ENCODE results near the gene LIN52. TPM values are rescaled to one million over a fixed set of nuclear protein-coding genes. Genes with fewer than 3 reads are reported as not detected.
A peak's percentile ranks its signal among the peaks of the same experiment; 100 is the strongest.

The LIN52 gene
- total RNA-seq, 1 donor from 2014 or later = 13.4 TPM

GRCh38 chr14:74065746-74066575 is 18.8 kb upstream of the LIN52 start:
- no peak for DNase-seq (ENCODE audit: low spot score, unreplicated experiment)
- TF ChIP-seq CTCF (IDR thresholded peaks at IDR 0.05; ENCODE audit: unreplicated experiment) = no peak
- Mint-ChIP-seq H3K27ac (no peak overlapping the region), H3K4me3 (ENCODE audit: low read depth) (no peak overlapping the region), H3K4me1 (ENCODE audit: low read depth) (peaks cover 7% of the 10 kb centered on the region), H3K27me3 (no peaks in the 10 kb centered on the region), H3K36me3 (ENCODE audit: insufficient read depth) (peaks cover 22% of the 10 kb centered on the region), H3K9me3 (ENCODE audit: low read depth) (no peaks in the 10 kb centered on the region)

DNA sequence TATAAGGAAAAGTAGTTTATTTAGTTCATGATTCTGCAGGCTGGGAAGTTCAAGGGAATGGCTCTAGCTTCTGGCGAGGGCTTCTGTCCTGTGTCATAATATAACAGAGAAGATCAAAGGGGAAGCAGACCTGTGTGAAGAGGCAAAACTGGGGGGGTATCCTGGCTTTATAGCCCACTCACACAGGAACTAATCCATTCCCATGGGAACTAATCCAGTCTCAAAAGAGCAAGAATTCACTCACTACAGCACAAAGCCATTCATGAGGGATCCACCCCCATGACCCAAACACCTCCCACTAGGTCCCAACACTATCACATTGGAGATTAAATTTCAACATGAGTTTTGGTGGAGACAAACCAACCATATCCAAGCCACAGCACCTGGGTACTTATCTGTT is 7.4 kb upstream of the LIN52 start:
- no peaks in the 10 kb centered on the region for H3K9me3 Mint-ChIP-seq (ENCODE audit: low read depth)
- H3K36me3 Mint-ChIP-seq (ENCODE audit: insufficient read depth) = peaks cover 2% of the 10 kb centered on the region
- no peak for DNase-seq (ENCODE audit: low spot score, unreplicated experiment)
- H3K4me3 Mint-ChIP-seq (ENCODE audit: low read depth) = no peak overlapping the region
- peak overlapping the region; percentile 49 for H3K27ac Mint-ChIP-seq
- no peaks in the 10 kb centered on the region for H3K27me3 Mint-ChIP-seq
- peaks cover 8% of the 10 kb centered on the region for H3K4me1 Mint-ChIP-seq (ENCODE audit: low read depth)
- no peak for TF ChIP-seq CTCF (IDR thresholded peaks at IDR 0.05; ENCODE audit: unreplicated experiment)

DNA sequence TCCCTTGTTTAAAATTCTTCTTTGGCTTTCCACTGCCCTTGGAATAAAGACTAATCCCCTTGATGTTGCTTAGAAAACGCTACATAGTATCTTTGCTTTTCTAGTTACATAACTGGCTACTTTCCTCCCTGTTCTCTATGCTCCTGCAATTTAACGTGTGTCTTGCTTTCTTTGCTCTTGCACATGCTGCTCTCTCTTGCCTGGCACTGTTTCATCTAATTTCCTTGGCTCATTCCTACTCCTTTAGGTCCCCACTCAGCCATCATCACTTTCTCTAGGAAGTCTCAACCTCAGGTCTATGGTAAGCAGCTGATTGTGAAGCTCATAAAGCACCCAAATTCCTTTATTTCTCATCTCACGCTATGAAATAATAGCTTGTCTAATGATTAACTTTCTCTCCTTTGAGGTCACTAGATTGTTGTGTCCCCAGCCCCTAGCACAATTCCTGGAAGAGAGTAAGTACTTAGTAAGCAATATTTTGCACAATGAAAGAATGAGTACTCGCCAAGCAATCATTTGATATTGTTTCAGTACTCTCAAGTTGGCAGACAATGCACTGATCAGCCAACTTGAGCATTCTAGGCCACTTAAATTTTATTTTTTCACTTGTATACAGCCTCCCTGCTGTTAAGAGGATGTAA is 3.8 kb upstream of the LIN52 start:
- TF ChIP-seq CTCF (IDR thresholded peaks at IDR 0.05; ENCODE audit: unreplicated experiment) = no peak
- Mint-ChIP-seq H3K9me3 (ENCODE audit: low read depth) (no peaks in the 10 kb centered on the region), H3K27me3 (no peaks in the 10 kb centered on the region), H3K4me3 (ENCODE audit: low read depth) (no peak overlapping the region), H3K4me1 (ENCODE audit: low read depth) (peaks cover 22% of the 10 kb centered on the region), H3K27ac (peak overlapping the region; percentile 79), H3K36me3 (ENCODE audit: insufficient read depth) (no peaks in the 10 kb centered on the region)
- no peak for DNase-seq (ENCODE audit: low spot score, unreplicated experiment)

GRCh38 chr14:74081491-74081890 is 3.3 kb upstream of the LIN52 start:
- no peak for DNase-seq (ENCODE audit: low spot score, unreplicated experiment)
- no peaks in the 10 kb centered on the region for H3K36me3 Mint-ChIP-seq (ENCODE audit: insufficient read depth)
- H3K4me1 Mint-ChIP-seq (ENCODE audit: low read depth) = peaks cover 23% of the 10 kb centered on the region
- H3K9me3 Mint-ChIP-seq (ENCODE audit: low read depth) = no peaks in the 10 kb centered on the region
- H3K4me3 Mint-ChIP-seq (ENCODE audit: low read depth) = no peak overlapping the region
- no peak for TF ChIP-seq CTCF (IDR thresholded peaks at IDR 0.05; ENCODE audit: unreplicated experiment)
- H3K27ac Mint-ChIP-seq = peak overlapping the region; percentile 79
- H3K27me3 Mint-ChIP-seq = no peaks in the 10 kb centered on the region

DNA sequence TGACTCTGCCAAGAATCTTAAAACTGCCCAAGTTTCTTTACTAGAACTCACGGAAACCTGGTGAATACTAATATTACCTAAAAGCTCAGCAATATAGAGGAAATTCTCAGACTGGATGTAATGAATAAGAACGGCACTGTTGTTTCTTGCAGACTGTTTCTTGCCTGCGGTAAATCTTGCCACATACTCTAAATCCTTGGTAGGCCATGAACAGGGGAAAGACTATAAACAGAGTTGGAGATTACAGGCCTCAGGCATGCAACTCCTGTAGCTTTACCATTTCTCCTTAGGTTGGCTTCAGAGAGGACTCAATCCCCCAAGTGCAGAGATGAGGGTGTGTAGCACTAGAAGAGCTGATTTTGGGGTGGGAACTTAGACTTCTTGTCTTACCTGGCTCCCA is 1.6 kb upstream of the LIN52 start:
- Mint-ChIP-seq H3K4me3 (ENCODE audit: low read depth) (peak overlapping the region; percentile 100), H3K9me3 (ENCODE audit: low read depth) (no peaks in the 10 kb centered on the region), H3K27ac (peak overlapping the region; percentile 97), H3K4me1 (ENCODE audit: low read depth) (peaks cover 23% of the 10 kb centered on the region), H3K36me3 (ENCODE audit: insufficient read depth) (no peaks in the 10 kb centered on the region), H3K27me3 (no peaks in the 10 kb centered on the region)
- no peak for TF ChIP-seq CTCF (IDR thresholded peaks at IDR 0.05; ENCODE audit: unreplicated experiment)
- no peak for DNase-seq (ENCODE audit: low spot score, unreplicated experiment)
